Effector memory CD4-positive, alpha-beta T cell (primary cell): ENCODE data around the gene APP.

Source experiments
- DNase-seq, 3 donors: peaks; one replicate each; pipeline ENCODE4 v3.0.0-alpha.2; 2020
- H3K27ac ChIP-seq: 2 replicates; pipeline ENCODE4 v1.7.0; 2013; ENCODE audit warnings: mild to moderate bottlenecking, low read length, moderate library complexity; ENCODE audit not compliant: insufficient read depth, poor library complexity, severe bottlenecking
- H3K27me3 ChIP-seq: replicated peaks from 2 replicates; pipeline ENCODE4 v1.7.0; 2013; ENCODE audit warnings: mild to moderate bottlenecking, low read length; ENCODE audit not compliant: insufficient read depth, control insufficient read depth, poor library complexity, severe bottlenecking
- H3K36me3 ChIP-seq: 2 replicates; pipeline ENCODE4 v1.7.0; 2013; ENCODE audit warnings: mild to moderate bottlenecking, low read length, moderate library complexity; ENCODE audit not compliant: control insufficient read depth, insufficient read depth
- H3K4me1 ChIP-seq: 2 replicates; pipeline ENCODE4 v1.7.0; 2013; ENCODE audit warnings: low read length, mild to moderate bottlenecking; ENCODE audit not compliant: control insufficient read depth, insufficient read depth, poor library complexity, severe bottlenecking
- H3K4me3 ChIP-seq: 2 replicates; pipeline ENCODE4 v1.7.0; 2013; ENCODE audit warnings: low read length, low read depth, mild to moderate bottlenecking; ENCODE audit not compliant: insufficient read depth, poor library complexity, severe bottlenecking
- H3K9me3 ChIP-seq: 2 replicates; pipeline ENCODE4 v1.7.0; 2013; ENCODE audit warnings: mild to moderate bottlenecking, low read length, moderate library complexity; ENCODE audit not compliant: control insufficient read depth

Gene APP

DNA sequence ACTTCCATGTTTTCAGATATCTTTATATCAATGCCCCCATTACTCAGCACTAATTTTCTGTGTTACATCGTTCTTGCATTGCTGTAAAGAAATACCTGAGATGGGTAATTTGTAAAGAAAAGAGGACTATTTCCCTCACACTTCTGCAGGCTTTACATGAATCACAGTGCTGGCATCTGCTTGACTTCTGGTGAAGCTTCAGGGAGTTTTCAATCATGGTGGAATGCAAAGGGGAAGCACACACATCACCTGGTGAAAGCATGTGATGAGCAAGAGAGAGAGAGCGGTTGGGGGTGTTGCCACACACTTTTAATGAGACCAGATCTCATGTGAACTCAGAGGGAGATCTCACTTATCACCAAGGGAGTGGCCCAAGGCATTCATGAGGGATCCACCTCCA, 14.9 kb upstream of the APP start:
- Histone ChIP-seq H3K4me3 (no peak overlapping the region), H3K27ac (no peak overlapping the region), H3K4me1 (no peaks in the 10 kb centered on the region), H3K9me3 (no peaks in the 10 kb centered on the region), H3K27me3 (no peaks in the 10 kb centered on the region), H3K36me3 (no peaks in the 10 kb centered on the region)
- DNase-seq: no peak

DNA sequence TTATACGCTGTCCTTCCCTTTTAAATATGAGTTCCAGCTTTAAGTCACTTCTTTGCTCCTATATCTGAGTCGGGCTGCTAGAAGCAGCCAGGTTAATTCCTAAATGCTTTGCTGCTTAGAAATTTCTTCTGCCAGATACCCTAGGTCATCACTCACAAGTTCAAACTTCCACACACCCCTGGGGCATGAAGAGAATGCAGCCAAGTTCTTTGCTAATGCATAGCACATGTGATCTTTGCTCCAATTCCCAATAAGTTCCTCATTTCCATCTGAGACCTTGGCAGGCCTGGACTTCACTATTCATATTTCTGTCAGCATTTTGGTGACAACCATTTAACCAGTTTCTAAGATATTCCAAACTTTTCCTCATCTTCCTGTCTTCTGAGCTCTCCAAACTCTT, 14.5 kb upstream of the APP start:
- Histone ChIP-seq H3K36me3 (no peaks in the 10 kb centered on the region), H3K4me3 (no peak overlapping the region), H3K27ac (no peak overlapping the region), H3K4me1 (no peaks in the 10 kb centered on the region), H3K27me3 (no peaks in the 10 kb centered on the region), H3K9me3 (no peaks in the 10 kb centered on the region)
- DNase-seq: no peak

DNA sequence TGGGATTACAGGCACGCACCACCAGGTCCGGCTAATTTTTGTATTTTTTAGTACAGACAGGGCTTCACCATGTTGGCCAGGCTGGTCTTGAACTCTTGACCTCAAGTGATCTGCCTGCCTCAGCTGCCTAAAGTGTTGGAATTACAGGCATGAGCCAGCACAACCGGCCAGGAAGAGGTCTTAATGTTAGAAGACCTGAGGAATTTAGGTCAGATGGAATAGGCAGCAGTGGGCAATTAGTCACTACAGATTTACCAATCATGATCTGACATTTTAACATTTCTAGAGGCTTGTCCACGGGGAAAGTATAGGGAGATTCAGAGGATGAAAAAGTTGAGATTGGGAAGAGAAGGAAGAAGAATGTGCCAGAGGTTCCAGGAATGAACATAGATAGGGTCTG, 8.9 kb upstream of the APP start:
- Histone ChIP-seq H3K4me1 (no peaks in the 10 kb centered on the region), H3K36me3 (no peaks in the 10 kb centered on the region), H3K27ac (no peak overlapping the region), H3K27me3 (no peaks in the 10 kb centered on the region), H3K9me3 (no peaks in the 10 kb centered on the region), H3K4me3 (no peak overlapping the region)
- no peak for DNase-seq

DNA sequence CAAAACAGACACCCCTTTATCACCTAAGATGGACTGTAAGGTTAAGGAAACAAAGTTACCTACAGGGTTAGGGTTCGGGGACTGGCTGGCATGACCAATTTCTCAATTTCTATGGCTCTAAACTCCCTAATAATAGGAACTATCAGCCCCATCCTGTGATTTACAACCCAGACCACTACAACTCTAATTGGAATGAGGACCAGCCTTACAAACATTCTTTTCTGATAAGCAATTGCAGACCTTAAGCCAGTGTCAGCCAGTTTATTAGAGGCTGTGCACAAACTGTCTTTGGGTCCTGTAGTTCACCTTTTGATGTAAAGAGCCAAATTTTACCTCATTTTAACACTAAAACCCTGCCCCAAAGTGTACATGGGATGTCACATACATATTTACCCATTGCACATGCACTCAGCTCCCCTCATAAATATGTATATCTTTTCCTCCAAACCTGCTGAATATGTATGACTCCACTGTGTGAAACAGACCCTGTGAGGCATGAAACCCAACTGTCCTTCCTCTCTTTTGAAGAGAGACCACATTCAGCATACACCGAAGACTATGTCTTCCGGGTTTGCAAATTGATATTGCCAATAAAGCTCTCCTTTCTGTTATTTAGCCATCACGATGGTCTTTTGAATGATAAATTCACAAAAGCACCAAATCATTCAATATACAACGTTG, 7.3 kb upstream of the APP start:
- Histone ChIP-seq H3K4me1 (no peaks in the 10 kb centered on the region), H3K27ac (no peak overlapping the region)
- DNase-seq: no peak

DNA sequence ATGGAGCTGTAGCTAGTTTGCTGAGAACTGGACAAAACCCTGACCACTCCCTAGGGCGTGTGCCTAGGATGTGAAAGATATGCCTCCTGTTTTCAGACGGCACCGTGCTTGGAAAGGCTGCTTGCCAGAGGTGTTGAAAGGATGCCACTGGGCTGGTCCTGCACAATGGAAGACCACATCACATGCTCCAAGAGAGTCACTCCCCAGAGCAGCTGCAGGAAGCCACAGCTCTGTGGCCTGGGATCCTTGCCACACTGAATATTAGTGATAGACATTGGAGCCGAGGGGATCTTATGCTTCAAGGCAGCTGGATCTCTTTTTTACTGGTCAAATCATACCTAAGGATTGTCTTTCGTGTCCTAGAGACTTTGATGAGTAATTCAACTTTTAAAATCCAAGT, 6.6 kb upstream of the APP start:
- H3K36me3 ChIP-seq: no peaks in the 10 kb centered on the region
- no peak overlapping the region for H3K4me3 ChIP-seq
- no peaks in the 10 kb centered on the region for H3K9me3 ChIP-seq
- H3K27me3 ChIP-seq: no peaks in the 10 kb centered on the region
- H3K27ac ChIP-seq: no peak overlapping the region
- DNase-seq: no peak
- H3K4me1 ChIP-seq: no peaks in the 10 kb centered on the region

More for the DNA sequence above, 7.3 kb upstream of the APP start:
- Histone ChIP-seq H3K4me3 (no peak overlapping the region), H3K27me3 (no peaks in the 10 kb centered on the region), H3K36me3 (no peaks in the 10 kb centered on the region), H3K9me3 (no peaks in the 10 kb centered on the region)

DNA sequence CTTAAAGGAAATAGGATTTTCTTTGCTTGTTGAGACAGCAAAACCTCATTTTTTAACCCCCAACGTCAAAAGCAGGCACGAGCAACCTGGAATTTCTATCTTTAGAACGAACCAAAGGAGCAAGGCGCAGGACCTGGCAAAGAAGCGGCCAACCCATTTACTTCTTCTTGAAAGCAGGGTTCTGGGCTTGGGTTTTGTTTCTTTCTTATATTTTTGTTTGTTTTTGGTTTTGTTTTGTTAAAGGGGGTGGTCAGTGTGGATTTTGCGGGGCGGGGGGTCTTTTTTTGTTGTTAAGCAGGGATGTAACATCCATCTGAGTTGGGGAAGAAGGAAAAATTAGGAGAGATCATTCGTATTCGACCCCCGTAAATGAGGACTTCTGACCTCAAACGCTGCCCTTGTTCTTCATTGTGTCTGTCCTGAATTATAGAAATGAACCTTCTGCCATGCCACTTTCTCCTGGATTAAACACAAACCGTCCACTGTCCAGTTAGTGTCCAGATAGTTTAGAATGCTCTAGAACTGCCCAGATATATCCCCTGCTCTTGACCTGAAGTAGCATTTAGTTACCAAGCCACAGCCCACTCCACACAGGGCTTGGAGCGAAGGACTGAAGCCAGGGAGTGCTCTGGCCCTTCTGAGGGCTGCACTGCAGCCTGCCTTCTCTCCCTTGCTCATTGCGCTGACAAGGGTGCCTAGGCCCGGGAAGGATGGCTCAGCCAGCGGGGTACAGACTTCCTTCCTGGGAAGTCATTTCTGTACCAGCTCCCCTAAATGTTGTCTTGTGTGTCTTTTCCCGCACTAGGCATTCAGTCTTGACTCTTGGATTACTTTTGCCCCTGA, 909 bp upstream of the APP start:
- H3K9me3 ChIP-seq: no peaks in the 10 kb centered on the region
- H3K4me3 ChIP-seq: peak overlapping the region; percentile 91
- H3K36me3 ChIP-seq: no peaks in the 10 kb centered on the region
- no peaks in the 10 kb centered on the region for H3K27me3 ChIP-seq
- no peak overlapping the region for H3K27ac ChIP-seq
- no peak for DNase-seq
- H3K4me1 ChIP-seq: no peaks in the 10 kb centered on the region

DNA sequence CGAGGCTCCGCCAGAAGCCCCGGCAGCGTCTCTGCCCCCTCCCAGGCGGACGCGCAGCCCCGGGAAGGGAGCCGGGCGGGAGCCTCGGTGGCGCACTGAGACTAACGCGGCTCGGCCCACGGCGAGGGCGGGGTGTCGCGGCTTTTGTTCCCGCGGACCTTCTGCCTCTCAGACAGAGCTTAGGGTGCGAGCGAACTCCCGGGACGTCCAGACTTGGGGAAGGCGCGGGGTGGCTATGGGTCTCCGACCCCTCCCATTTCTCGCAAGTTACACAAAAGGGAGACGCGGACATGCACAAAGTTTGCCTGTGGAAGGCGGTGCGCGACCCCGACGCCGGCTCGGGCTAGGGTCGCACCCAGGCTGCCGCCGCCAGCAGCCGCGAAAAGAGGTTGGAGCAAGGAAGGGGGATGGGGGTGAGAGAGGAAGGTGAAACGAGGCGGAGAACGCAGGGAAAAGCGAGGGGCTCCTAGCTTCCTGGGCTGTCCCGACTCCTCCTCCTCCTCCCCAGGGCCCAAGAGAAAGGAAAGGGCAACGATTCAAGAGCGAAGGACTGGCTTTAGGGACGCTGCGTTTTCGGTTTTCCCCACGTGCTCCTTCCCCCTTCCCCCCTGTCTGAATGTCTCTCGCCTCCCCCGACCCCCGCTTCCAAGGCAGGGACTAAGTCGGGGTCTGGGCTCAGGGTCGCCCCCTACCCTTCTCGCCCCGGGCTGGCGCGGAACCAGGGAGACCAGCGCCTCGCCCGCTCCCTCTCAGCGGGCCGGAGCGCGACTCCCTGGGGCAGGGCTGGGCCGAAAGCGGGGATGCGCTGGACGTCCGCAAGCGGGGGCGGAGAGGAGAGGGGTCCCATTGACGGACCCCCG, 729 bp downstream of the APP start:
- peak in 1 of 3 donors; percentile 9 for DNase-seq
- H3K27ac ChIP-seq: peak overlapping the region; percentile 40
- H3K36me3 ChIP-seq: no peaks in the 10 kb centered on the region
- no peaks in the 10 kb centered on the region for H3K27me3 ChIP-seq
- peak overlapping the region; percentile 91 for H3K4me3 ChIP-seq
- no peaks in the 10 kb centered on the region for H3K4me1 ChIP-seq
- no peaks in the 10 kb centered on the region for H3K9me3 ChIP-seq

DNA sequence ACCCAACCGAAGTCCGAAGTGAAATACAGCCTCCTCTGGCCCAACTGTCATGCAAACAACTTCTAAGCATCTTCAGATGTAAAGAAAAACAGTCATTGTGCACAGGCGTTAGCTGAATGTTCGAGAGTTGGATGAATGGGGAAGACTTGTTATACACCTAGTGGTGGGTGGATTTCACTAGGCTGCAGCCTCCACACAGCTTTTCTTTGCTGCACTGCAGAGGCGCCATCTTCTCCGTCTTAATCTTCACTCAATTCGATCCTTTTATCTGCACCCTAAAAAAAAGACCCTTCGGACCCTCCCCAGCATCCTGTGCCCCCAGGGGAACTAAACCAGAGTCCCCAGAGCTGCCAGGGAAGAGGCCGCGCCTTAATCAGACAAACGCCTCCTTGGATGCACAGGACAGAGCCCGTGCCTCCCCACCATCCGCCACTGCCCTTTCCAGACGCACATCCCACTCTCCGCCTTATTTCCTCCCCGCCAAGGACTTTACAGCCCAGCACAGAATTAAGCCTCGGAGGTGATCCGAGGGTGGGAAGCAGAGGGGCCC, 1.4 kb downstream of the APP start:
- Histone ChIP-seq H3K36me3 (no peaks in the 10 kb centered on the region), H3K9me3 (no peaks in the 10 kb centered on the region), H3K4me1 (no peaks in the 10 kb centered on the region), H3K4me3 (peak overlapping the region; percentile 91), H3K27me3 (no peaks in the 10 kb centered on the region), H3K27ac (peak overlapping the region; percentile 40)
- peak in 1 of 3 donors; percentile 6 for DNase-seq

DNA sequence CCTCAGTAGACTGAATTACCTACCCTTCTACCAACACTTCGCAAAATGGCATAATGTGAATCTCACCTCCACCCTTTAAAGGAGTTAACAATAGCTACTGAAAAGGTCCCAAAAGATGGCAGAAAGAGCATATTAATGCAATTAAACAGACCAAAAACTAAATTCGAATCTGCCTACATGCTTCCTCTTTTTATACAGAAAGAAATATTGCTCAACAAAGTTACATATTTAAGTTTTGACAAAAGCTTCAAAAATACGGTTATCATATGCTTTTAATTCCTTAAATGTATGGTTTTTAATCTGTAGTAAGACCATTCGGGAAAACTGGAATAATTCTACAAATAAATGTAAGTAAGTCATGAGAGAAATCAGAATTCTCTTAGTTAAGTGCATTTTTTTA, 2.2 kb downstream of the APP start:
- H3K27ac ChIP-seq: no peak overlapping the region
- no peak for DNase-seq
- H3K9me3 ChIP-seq: no peaks in the 10 kb centered on the region
- no peaks in the 10 kb centered on the region for H3K36me3 ChIP-seq
- no peak overlapping the region for H3K4me3 ChIP-seq
- no peaks in the 10 kb centered on the region for H3K27me3 ChIP-seq
- H3K4me1 ChIP-seq: no peaks in the 10 kb centered on the region
